Muscle of arm (tissue), 14 donors: ENCODE results near the gene TRH. TPM values are rescaled to one million over a fixed set of nuclear protein-coding genes. Genes with fewer than 3 reads are reported as not detected.

Source experiments
- DNase-seq: peaks from one replicate; pipeline ENCODE4 v3.0.0-alpha.2; 2013
- long read RNA-seq, 11 donors: transcript quantifications; one replicate each; lab custom pipeline, GENCODE V29; 2026
- polyA plus RNA-seq, 12 donors: library from polyadenylated mRNA; unstranded; fragments of 120-200 nt; gene quantifications; one replicate each; pipeline ENCODE4 v1.2.1, GENCODE V29; 2013; ENCODE audit not compliant: insufficient read length in 12 of 12

Gene TRH, protein sequence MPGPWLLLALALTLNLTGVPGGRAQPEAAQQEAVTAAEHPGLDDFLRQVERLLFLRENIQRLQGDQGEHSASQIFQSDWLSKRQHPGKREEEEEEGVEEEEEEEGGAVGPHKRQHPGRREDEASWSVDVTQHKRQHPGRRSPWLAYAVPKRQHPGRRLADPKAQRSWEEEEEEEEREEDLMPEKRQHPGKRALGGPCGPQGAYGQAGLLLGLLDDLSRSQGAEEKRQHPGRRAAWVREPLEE
- polyA plus RNA-seq = under 1 TPM in 9 of 12 donors, not detected in 3; 0.27 to 0.97 (median 0.36) TPM
- long read RNA-seq, donor 1 = 0 reads
- long read RNA-seq, donor 2 = 0 reads
- long read RNA-seq, donor 3 = 0 reads
- long read RNA-seq, donor 4 = 0 reads
- long read RNA-seq, donor 5 = 0 reads
- long read RNA-seq, donor 6 = 0 reads
- long read RNA-seq, donor 7 = 0 reads
- long read RNA-seq, donor 8 = 0 reads
- long read RNA-seq, donor 9 = 0 reads
- long read RNA-seq, donor 10 = 0 reads
- long read RNA-seq, donor 11 = 0 reads

DNA sequence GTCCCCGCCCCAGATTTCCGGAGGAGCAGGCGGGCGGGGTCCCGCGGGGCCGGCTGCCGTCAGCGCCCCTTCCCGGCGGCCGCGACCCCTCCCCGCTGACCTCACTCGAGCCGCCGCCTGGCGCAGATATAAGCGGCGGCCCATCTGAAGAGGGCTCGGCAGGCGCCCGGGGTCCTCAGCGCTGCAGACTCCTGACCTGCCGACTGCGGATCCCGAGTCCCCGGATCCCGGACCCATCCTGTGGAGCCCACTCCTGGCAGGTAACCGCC is at the start of gene TRH:
Gene TRH, plus strand, starts transcription at position 157 of the 269 bp plus-strand sequence. CDS start 1,097 bp downstream, outside the sequence.
- DNase-seq = no peak

DNA sequence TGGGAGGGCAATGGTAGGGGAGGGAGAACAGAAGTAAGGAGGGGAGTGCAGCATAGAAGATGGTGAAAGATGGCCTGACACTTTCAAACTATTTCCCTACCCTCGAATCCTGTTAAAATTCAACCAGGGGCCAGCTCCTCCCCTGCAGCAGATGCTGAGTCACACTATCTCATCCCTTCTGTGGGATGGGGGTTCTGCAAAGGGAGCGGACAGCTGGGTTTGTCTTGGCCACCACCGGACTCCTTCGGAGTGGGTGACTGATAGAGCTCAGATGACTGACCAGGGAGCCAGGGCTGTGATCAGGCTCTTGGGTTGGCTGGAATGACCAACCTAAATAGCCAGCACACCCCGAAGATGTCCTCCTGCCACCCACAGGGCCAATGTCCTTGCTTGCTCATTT is 47.4 kb upstream of the TRH start:
- no peak for DNase-seq

DNA sequence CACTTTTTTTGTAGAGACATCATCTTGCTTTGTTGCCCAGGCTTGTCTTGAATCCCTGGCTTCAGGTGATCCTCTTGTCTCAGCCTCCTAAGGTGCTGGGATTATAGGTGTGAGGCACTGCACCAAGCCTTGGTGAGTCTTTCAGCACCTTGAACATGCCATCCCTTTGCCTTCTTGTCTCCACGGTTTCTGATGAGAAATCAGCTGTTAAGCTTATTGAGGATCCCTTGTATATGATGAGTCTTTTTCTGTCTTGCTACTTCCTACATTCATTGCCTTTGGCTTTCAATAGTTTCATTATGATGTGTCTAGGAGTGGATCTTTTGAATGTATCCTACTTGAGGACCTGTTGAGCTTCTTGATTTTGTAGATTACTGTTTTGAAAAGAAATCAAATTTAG is 45.1 kb upstream of the TRH start:
- no peak for DNase-seq

DNA sequence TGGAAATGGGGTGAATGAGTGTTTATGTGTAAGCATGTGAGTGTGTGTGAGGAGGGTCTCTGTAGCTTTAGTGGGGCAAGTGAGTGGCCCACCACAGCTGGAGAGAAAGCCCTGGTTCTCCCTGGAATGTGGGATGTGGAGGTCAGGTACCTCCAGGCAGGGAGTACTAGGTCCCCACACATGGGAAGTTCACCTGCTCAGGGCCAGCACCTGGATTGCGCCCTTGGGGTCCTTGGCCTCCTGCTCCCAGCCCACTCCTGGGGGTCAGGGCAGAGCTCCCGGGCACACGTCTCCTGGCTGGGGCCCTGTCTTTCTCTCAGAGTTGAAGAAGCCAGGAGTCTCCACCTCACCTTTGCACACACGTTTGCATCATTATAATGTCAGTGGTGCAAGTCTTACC is 41.0 kb upstream of the TRH start:
- DNase-seq = no peak

DNA sequence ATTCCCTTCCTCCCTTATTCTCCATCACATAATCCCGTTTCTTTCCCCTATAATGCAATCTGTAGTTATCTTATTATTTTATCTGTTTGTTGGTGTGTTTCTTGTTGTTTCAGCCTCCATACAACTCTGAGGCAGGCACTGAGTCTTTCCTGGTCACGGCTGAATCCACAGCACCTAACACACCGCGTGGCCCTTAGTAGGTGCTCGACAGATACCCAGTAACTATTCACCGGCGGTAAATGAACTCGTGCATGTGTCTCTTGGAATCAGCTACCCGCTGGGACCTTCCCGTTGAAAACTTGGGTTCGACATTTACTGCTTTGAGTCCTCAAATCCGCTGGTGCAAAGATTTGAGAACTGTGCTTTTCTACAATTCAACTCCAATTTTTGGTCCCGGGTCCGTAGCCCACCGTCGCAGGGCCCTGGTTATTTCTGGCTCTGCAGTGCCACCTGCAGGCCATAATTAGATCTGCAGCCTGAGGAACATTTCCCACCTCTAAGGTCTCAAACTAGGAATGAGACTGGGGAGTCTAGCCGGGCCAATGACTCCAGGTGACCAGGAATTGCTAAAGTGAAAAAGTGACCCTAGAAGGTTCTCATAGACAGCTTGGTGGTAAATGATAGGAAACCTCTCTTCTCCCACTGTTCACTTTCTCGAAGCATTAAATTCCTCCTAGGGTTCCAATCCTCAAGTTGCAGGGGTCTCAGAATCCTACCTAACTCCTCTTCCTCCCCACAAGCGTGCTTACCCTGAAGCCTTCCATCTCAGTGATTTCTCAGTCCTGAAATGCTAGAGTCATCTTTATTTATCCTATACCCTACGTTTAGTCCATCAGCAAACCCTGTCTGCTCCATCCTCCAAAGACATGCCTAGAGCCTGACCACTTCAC is 40.0 kb upstream of the TRH start:
- DNase-seq = peak; percentile 37

DNA sequence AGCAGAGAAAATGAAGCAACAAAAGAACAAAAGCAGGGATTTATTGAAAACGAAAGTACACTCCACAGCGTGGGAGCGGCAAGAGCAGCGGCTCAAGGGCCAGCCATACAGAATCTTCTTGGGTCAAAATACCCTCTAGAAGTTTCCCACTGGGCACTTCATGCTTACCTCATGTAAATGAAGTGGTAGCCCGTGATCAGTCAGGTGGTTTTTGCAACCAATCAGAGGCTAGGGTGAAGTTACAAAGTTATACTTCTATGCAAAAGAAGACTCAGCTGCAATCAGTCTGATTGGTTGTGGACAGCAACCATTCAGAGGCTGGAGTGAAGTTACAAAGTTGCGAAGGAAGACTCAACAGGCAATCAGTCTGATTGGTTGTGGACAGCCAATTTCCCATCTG is 37.8 kb upstream of the TRH start:
- DNase-seq = peak; percentile 30

DNA sequence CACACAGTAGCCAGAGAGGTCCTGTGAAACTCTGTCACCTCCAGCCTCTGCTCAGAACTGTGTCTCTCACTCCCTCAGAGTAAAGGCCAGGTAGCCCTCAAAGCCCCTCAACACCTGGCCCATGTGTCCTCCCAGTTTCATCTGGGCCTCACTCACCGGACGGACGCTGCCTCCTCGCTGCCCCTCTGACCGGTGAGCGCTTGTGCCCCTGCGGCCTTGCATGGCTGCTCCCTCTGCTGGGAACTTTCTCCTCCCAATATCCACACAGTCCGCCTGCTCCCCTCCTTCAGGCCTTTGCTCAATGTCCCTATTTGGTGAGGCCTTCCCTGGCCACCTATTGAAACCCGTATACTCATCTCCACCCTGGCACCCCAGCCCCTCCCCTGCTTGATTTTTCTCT is 36.8 kb upstream of the TRH start:
- DNase-seq = no peak

DNA sequence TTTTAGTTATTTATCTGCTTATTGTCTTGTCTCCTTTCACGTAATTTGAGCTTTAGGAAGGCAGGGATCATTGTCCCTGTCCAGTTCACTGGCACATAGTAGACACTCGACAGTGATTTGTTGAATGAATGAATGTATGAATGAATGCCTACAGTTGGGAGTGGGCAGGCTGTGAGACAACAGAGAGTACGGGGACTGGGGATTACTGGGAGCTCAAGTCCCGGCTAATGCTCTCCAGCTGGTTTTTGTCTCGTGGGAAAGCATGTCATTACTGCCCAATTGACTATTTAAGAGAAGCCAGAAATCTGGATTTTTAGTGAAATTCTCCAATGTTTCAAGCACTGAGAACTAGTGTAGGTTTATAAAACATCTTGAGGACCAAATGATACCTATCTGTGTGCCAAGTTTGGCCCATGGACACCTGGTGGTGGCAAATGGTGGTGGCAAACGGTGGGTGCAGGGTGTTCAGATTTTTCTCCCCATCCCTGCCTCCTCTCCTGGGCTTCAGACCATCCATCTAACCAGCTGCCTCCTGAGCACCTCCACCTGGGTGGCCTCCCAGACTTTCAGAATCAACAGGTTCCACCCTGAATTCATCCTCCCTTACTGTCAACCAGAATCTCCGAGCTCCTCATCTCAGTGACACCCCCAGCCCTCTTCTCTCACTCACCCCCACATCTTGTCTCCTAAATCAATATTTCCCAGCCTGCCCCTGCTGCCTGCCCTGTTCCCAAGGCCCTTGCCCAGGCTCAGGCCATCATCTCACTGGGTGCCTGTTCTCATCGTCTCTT is 36.2 kb upstream of the TRH start:
- DNase-seq = no peak

DNA sequence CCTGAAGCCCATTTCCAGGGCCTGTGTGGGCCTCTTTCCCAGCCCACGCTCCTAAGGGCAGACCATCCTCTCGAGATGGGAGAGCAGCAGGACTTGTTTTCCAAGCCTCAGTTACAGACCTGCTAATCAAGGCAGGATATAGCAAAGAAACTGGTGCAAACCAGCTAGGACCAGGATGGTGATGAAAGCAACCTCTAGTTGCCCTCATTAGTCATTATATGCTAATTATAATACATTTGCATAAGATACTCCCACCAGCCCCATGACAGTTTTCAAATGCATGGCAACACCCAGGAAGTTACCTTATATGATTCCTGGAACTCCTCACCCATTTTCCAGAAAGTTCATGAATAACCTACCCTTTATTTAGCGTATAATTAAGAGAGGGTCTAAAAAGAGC is 34.4 kb upstream of the TRH start:
- no peak for DNase-seq

DNA sequence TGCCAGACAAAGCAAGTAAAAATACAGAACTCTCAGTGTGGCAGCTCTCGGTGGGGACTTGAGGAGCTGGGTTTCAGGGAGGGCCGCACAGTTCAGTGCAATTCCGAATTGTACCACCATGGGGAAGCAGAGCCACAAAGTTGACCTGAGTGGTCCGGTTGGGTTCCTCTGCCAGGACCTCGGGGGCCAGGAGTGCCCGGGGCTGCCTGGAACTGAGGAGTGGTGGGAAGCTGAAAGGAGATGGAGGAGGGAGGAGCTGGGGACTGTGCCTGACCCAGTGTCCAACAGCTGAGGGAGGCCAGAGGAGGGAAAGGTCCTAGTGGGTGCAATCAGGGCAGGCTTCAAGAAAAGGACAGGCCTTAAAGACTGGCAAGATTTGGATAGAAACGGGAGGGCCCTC is 32.2 kb upstream of the TRH start:
- peak; percentile 63 for DNase-seq

DNA sequence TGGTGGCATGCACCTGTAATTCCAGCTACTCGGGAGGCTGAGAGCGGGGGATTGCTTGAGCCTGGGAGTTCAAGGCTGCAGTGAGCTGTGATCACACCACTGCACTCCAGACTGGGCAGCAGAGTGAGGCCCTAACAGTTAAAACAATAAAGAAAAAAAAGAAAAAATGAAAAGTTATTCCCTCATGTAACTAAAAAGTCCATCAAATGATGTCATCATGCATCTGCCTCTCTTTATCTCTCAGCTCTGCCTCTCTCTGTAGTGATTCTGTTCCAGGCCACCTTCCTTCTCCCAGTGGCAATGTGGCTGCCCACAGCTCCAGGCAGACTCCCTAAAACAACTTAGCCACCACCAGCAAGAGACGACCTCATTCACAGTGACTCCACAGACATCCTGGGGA is 31.5 kb upstream of the TRH start:
- no peak for DNase-seq

DNA sequence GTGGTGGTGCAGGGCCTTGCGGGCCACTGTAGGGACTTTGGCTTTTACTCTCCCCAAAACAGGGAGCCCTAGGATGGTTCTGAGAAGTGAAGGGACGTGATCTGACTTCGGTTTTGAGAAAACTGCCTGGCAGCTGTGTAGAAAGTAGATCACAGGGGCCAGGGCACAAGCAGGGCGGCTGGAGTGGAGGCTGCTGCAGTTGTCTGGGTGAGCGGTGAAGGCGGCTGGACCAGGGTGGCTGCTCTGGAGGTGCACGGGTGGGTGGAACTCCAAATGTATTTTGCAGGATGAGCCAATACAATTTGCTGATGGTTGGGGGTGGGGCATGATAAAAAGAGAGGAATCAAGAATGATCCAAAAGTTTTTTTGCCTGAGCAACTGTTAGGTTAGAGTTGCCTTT is 29.8 kb upstream of the TRH start:
- no peak for DNase-seq

DNA sequence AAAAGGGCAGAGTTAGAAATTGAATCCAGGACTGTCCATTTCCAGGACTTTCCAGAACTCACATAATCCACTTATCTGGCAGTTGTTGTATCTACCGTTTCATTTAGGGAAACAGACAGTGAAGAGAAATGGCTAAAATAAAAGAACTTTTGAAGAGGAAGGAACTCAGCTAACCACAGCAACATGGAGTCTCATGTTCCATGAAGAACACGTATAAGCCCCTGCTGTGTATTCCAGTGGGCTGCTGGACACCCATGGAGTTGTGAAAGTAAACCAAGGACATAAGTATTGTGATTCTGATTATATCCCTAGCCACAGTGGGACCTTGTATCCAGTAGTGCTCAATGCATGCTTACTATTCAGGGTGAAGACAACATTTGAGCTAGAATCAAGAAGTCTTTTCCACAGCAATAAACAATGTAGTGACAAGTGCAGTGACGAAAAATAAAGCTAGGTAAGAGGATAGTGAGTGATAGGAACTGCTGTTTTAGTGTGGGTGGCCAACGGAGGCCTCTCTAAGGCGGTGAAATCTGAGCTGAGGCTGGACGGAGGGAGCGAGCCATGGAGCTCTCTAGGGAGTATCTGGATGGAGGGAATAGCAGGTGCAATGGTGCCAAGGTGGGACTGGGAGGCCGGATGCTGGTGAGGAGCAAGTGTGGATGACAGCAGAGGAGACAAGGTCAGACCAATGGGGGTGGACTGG is 26.8 kb upstream of the TRH start:
- DNase-seq = no peak

DNA sequence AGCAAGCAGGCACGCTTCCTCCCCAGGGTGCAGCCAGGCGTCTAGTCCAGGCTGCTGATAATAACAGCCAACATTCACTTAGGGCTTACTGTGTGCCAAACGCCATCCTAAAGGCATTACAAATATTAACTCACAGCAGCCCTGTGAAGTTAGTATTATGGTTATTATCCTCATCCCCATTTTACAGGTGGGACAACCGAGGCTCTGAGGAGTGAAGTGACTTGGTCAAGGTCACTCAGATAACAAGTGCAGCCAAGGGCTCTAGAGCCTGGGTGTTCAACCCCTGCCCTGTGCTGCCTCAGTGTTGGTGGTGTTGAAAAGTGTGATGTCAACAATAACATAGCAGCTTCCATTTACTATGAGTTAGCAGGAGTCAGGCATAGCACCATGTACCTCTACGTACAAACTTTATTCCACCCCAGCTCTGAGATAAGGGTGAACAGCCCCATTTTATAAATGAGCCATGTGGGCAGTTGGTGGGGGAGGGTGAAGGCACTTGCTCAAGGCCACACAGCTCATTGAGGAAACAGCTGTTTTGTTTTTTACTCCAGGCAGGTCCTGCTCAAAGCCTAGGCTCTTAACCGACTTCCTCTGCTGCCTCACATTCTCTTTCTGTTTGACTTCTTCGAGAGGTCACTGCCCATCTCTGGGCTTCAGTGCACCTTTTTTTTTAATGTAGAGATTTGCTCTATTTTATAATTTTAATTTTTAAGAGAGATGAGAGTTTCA is 24.0 kb upstream of the TRH start:
- DNase-seq = no peak

DNA sequence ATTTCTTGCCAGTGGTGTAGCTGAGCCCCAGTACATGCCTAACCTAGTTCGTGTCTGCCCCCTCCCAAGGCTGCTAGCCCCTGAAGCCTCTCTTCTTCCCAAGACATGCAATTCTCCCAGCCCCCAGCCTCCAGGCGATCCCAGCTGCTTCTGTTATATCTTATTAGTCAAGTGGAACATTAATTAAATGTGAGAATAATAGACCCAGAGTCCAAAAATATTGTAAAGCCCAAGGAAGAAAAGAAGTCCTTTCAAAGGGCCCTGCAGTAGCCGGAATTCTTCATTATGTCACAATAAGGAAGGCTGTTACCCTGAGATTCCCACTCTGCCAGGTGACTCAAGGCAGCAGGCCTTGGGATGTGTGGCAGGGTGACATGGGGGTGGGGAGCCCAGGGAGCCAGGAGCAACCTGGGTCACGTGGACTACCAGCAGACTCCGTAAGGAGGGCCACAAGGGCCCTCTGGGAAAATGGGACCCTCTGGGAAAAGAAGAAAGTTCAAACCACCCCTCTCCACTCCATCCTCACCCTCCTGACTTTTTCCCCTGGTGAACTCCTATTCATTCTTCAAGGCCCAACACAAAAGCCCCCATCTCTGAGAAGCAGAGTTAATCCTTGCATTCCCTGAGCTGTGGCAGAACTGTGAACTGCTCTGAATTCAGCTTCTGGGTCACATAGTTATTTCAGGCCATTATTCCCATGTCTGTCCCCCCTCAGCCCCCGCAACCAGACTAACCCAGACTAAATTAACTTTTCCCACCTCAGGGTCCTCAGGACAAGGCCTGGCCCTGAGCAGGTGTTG is 21.8 kb upstream of the TRH start:
- no peak for DNase-seq

DNA sequence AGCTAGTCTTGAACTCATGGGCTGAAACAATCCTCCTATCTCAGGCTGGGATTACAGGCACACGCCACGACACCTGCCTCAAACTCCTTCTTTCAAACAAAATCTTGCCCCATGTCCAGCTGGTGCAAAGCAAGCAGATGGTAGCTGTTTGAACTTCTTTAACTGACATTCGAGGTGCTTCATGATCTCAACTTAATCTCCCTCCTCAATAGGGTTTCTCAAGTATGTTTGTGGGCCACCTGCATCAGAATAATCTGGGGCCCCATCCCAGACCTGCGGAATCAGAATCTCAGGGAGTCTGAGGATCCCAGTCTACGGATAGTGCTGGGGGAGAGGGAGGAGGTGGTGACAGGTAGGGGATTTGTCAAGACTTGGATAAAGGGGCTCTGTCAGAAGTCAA is 20.9 kb upstream of the TRH start:
- no peak for DNase-seq

DNA sequence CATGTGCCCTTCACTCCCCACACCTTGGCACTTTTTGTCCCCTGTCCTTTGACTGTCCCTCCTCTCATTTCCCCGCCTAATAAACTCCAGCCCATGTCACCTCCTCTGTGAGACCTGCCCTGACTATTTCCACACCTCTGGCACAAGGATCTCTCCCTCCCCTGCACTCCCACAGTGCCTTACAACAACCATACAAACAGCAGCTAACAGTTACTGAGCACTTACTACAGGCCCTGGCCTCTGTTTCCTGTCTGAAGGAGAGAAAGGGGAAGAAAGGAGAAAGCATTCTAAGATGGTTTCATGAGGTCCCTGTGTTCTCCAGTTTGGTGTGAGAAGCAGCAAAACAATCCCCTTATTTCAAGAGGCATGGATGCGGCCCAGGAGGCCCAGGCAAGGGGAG is 20.0 kb upstream of the TRH start:
- DNase-seq = no peak

DNA sequence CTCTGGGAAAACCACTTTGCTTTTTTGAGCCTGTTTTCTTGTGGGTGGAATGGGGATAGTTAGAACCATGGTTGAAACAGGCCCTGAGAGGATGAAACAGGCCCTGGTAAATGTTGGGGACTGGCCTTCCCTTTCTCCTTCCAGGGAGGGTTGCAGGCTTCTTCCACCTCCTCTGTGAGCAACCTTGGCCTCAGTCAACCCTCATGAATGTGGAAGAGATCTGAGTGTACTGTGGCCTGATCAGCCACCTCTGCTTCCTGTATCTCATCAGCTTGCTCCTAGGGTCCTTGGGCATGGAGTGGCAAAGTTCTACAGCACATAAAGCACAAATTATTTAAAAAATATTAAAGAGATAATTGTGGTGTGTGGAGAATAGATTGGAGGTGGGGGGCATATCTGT is 17.6 kb upstream of the TRH start:
- no peak for DNase-seq

DNA sequence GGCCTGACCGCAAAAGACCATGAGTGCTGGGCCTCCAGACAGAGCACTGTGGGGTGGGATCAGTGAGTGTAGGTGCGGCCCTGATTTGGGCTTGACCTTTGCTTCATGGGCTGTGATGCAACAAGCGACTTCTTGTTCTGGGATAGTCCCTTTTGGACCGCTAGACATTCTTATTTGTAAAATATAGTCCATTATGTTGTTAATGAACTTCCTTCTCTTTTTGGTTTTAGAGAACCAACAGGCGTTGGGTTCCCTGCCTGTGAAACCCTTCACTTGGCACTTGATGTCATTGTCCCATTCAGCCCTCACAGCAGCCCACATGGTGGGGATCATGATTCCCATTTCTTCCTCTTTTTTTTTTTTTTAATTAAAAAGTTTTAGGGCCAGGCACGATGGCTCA is 15.8 kb upstream of the TRH start:
- DNase-seq = no peak

DNA sequence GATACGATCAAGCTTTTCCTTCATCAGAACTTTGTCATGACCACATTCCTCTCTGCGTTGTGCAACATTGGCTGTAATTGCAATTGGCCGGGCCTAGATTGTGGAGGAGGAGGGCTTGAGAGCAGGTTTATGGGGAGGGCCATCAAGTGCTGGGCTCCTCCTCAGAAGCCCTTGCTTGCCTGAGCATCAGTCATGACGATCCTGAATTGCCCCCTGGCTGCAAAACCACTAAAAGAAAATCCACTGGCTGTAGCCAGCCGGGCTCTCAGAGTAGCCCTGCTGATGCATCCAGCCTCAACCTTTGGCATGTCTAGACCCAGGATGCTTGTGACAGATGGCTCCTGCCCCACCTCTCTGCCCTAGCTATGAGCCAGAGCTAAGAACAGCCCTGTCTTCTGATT is 13.4 kb upstream of the TRH start:
- no peak for DNase-seq
